Vagina (tissue), 2 donors: ENCODE results near the gene IQCM.

ENCODE experiments used
- POLR2A ChIP-seq, 2 donors: fragments of 450-650 bp; IDR thresholded peaks; one replicate each; pipeline ENCODE4 v1.6.1; 2017; ENCODE audit warnings: antibody characterized with exemption in 2 of 2, mild to moderate bottlenecking in 2 of 2, moderate library complexity in 2 of 2
- TF ChIP-seq, protein P1 (sequence below), 3 experiments: fragments of 450-650 bp in 2 of 3; fragments of 200-600 bp in 1 of 3; sonication (generic) in 1 of 3; IDR thresholded peaks; one replicate each; pipeline ENCODE4 v1.5.1; 2017 to 2019; ENCODE audit warnings: antibody characterized with exemption in 3 of 3, mild to moderate bottlenecking in 2 of 3, moderate library complexity in 2 of 3

DNA sequence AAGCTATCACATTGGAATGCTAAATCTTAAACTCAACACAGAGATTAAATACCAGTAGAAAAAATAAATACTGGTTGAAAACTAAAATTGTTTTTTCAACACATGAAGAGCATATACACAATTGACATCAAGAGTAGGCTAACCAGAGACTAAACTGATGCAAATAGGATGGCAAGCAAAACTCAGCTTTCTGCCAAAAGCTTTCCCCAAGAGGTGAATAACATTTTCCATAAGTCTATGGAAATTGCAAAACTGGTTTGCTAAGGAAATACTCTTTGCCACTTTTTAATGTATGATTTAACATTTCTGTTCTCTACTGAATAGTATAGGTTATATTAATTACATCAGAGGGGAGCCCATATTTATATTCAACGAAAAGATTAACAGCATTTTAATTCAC is 23.8 kb downstream of the IQCM start:
- TF ChIP-seq, protein P1, sequence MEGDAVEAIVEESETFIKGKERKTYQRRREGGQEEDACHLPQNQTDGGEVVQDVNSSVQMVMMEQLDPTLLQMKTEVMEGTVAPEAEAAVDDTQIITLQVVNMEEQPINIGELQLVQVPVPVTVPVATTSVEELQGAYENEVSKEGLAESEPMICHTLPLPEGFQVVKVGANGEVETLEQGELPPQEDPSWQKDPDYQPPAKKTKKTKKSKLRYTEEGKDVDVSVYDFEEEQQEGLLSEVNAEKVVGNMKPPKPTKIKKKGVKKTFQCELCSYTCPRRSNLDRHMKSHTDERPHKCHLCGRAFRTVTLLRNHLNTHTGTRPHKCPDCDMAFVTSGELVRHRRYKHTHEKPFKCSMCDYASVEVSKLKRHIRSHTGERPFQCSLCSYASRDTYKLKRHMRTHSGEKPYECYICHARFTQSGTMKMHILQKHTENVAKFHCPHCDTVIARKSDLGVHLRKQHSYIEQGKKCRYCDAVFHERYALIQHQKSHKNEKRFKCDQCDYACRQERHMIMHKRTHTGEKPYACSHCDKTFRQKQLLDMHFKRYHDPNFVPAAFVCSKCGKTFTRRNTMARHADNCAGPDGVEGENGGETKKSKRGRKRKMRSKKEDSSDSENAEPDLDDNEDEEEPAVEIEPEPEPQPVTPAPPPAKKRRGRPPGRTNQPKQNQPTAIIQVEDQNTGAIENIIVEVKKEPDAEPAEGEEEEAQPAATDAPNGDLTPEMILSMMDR (IDR thresholded peaks at IDR 0.05): no peak
- no peak for TF ChIP-seq POLR2A (IDR thresholded peaks at IDR 0.05)
